Measurements from ENCODE around the gene IGFL4.

IGFL4 gene

DNA sequence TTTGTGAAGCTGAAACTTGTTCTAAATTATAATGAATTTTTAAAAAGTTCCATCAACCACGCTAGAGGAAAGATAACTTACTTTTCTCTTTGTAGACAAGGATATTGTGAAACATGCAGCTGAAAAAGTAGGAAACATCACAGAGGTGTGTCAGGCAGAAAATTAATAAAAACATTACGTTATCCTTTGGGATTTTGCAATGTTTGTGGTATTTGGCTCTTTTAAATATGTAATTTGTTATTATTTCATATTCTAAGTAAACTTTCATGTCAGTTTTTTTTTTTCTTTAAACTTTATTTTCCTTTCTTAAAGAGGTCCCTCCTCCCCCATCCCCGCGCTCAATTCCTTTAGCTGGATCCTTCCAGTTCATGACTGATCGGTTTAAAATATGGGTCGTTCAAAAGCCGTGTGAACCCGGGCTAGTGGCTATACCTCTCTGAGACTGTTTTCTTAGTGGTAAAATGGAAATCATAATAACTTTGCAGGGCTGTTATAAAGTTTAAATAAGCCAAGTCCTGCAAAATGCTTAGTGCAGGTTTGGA, 46.3 kb downstream of the IGFL4 start:
- no peak for DNase-seq (ENCODE audit: low read depth)

DNA sequence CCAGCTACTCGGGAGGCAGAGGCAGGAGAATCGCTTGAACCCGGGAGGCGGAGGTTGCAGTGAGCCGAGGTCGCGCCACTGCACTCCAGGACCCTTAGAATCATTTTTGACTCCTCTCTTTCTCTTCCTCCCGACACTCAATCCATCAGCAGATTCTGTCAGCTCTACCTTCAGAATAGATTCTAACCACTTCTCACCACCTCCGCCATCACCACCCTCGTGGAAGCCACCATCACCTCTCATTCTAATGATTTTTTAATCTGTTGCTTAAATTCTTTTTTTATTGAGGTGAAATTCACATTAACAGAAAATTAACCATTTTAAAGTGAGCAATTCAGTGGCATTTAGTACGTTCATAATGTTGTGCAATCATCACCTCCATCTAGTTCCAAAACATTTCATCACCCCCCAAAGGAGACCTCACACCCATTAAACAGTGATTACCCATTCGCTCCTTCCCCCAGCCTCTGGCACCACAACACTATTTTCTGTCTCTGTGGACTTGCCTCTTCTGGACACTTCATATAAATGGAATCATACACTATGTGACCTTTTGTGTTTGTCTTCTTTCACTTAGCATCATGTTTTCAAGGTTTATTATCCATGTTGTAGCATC, 50.6 kb downstream of the IGFL4 start:
- DNase-seq (ENCODE audit: low read depth), result no peak
